Fibroblast of pulmonary artery (primary cell): ENCODE results near the gene ST7L.

Experiments used
- DNase-seq: peaks from one replicate; pipeline ENCODE4 v3.0.0-alpha.2; 2010; ENCODE audit warnings: low read depth
- H3K4me3 ChIP-seq: replicated peaks from 2 replicates; pipeline ENCODE4 v1.5.1; 2011; ENCODE audit warnings: low read depth, mild to moderate bottlenecking, control low read depth, low read length, moderate library complexity
- CTCF ChIP-seq: IDR thresholded peaks from 2 replicates; pipeline ENCODE4 v1.5.1; 2011; ENCODE audit warnings: mild to moderate bottlenecking, control low read depth, low read length, inconsistent platforms; ENCODE audit errors: missing control alignments

The ST7L gene

GRCh38 chr1:112529301-112529700 lies 89.6 kb downstream of the ST7L start:
- H3K4me3 ChIP-seq = no peak overlapping the region
- TF ChIP-seq CTCF = no peak
- no peak for DNase-seq

DNA sequence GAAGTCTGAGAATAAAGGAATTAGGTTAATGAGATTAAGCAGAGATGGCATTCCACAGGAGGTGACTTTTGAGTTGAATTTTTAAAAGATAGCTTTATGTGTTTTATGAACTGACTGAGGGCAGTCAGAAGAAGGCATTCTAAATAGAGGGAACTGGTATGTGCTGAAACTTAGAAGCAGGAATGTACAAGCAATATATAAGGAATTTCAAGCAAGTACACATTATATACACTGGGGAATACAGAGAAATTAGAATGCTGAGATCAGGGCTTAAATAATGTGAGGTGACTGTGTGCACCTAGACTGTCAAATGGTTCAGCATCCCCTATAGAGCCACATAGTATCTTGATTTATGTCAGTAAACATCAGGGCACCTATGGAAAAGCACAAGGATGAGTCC lies 90.9 kb downstream of the ST7L start:
- H3K4me3 ChIP-seq = no peak overlapping the region
- TF ChIP-seq CTCF = no peak
- no peak for DNase-seq

GRCh38 chr1:112527266-112528010 lies 91.5 kb downstream of the ST7L start:
- no peak overlapping the region for H3K4me3 ChIP-seq
- DNase-seq = no peak
- TF ChIP-seq CTCF = no peak

- no peak overlapping the region for H3K4me3 ChIP-seq
- DNase-seq = no peak
- TF ChIP-seq CTCF = no peak
Measured at GRCh38 chr1:112524986-112525385, 94.0 kb downstream of the ST7L start.

DNA sequence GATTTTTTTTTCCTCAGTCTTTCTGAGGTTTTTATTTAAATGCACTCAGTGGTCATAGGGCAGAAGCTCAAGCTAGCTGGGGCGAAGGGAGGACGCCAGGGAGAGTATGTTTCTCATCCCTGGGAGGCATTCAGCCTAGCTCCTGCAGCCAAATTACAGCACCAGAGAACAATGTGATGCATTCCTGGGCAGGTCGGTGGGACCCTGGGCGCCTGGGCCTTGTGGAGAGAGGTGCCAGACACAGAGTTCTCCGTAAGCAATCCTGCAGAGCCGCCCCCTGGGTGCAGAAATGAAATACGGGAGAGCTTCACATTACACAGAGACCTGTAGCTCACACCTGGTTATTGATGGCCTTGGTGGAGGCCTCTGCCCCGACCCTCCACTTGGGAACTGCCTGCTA lies 94.7 kb downstream of the ST7L start:
- TF ChIP-seq CTCF = no peak
- H3K4me3 ChIP-seq = no peak overlapping the region
- peak; percentile 81 for DNase-seq

GRCh38 chr1:112522621-112523020 lies 96.3 kb downstream of the ST7L start:
- peak; percentile 84 for DNase-seq
- no peak overlapping the region for H3K4me3 ChIP-seq
- no peak for TF ChIP-seq CTCF

DNA sequence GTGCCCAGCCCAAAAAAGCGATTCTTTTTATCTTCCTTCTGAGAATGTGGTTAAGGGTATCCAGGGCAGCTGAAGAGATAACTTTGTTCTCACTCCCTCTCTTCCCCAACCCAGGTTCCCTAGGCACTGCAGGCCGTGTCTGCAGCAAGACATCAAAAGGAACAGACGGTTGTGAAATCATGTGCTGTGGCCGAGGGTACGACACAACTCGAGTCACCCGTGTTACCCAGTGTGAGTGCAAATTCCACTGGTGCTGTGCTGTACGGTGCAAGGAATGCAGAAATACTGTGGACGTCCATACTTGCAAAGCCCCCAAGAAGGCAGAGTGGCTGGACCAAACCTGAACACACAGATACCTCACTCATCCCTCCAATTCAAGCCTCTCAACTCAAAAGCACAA lies 98.8 kb downstream of the ST7L start:
- no peak for TF ChIP-seq CTCF
- no peak for DNase-seq
- no peak overlapping the region for H3K4me3 ChIP-seq
